Activated T-helper 1 cell treated with anti-CD3 and anti-CD28 coated beads, Interleukin-12 subunit alpha, Interleukin-12 subunit beta, Interleukin-2, Interleukin-4 antibody, amounts not matched to agents 30 ng/mL and 10 ng/mL and 1 ng/mL, durations not matched to agents 14 hours and 24 hours and 36 hours (primary cell): ENCODE data around the gene SF1. TPM values are rescaled to one million over a fixed set of nuclear protein-coding genes. Genes with fewer than 3 reads are reported as not detected.

Experiments
- DNase-seq: peaks from one replicate; pipeline ENCODE4 v3.0.0; 2021; ENCODE audit warnings: low spot score
- H3K27ac Mint-ChIP-seq: one replicate; pipeline ENCODE4 v1.8.0; 2021; ENCODE audit warnings: mild to moderate bottlenecking, mixed read lengths
- H3K27me3 Mint-ChIP-seq: one replicate; pipeline ENCODE4 v1.8.0; 2022; ENCODE audit warnings: mild to moderate bottlenecking, moderate library complexity, mixed read lengths; ENCODE audit not compliant: insufficient read depth
- H3K36me3 Mint-ChIP-seq: one replicate; pipeline ENCODE4 v1.8.0; 2021; ENCODE audit warnings: low read depth, mixed read lengths
- H3K4me1 Mint-ChIP-seq: one replicate; pipeline ENCODE4 v1.8.0; 2021; ENCODE audit warnings: low read depth, mixed read lengths
- H3K4me3 Mint-ChIP-seq: one replicate; pipeline ENCODE4 v1.8.0; 2021; ENCODE audit warnings: mild to moderate bottlenecking, moderate library complexity, mixed read lengths
- H3K9me3 Mint-ChIP-seq: one replicate; pipeline ENCODE4 v1.8.0; 2021; ENCODE audit warnings: mixed read lengths
- intact Hi-C: fragments of 100-400 bp; cut with micrococcal nuclease; formaldehyde crosslinking; loops from one replicate; pipeline ENCODE4 v1.15.1; 2024
- total RNA-seq: library from RNA; stranded (reverse); gene quantifications from 2 replicates; pipeline ENCODE4 v1.2.3, GENCODE V29; 2022

Gene SF1
- total RNA-seq, 1 donor from 2014 or later, result 538 TPM

DNA sequence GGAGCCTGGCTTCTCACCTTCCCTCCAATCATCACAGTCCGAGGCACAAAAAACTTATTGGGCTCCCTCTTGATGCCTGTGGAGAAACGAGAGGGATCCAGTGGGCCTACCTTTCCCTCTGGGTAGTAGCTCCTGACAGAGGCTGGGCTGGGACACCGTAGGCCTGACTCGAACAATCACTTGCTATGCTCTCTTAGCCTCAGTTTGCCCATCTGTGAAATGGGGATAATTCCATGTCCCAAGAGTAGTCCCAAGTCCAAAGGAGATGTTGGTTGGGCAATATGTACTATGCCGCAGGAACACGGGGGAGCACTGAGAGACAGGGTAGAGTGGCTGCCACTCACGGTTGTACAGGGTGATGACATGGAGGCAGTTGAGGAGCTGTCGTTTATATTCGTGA, 26.8 kb downstream of the SF1 start:
- no peaks in the 10 kb centered on the region for H3K9me3 Mint-ChIP-seq
- intact Hi-C loops, result no loop called here
- peaks cover 17% of the 10 kb centered on the region for H3K36me3 Mint-ChIP-seq
- DNase-seq, result no peak
- H3K4me3 Mint-ChIP-seq, result no peak overlapping the region
- peaks cover 23% of the 10 kb centered on the region for H3K4me1 Mint-ChIP-seq
- no peaks in the 10 kb centered on the region for H3K27me3 Mint-ChIP-seq
- no peak overlapping the region for H3K27ac Mint-ChIP-seq

DNA sequence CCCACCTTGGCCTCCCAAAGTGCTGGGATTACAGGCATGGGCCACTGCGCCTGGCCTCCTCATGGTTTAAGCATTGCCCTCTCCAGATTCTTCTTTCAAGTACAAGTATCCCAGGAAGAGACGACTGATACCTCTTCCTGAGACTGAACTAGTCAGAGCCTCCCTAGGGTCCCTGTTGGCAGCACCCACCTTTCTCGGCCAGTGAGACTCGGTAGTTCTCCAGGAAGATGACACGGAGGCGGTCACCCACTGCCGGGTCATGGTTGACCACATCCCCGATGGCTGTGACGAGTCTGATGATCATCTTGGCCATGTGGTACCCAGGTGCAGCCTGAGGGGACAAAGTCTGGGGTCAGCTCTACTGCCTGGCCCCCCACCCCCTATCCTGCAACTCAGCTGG, 27.2 kb downstream of the SF1 start:
- Mint-ChIP-seq H3K4me3 (no peak overlapping the region), H3K27ac (no peak overlapping the region), H3K9me3 (no peaks in the 10 kb centered on the region), H3K4me1 (peaks cover 28% of the 10 kb centered on the region), H3K36me3 (peaks cover 17% of the 10 kb centered on the region), H3K27me3 (no peaks in the 10 kb centered on the region)
- intact Hi-C loops, result no loop called here
- DNase-seq, result no peak

DNA sequence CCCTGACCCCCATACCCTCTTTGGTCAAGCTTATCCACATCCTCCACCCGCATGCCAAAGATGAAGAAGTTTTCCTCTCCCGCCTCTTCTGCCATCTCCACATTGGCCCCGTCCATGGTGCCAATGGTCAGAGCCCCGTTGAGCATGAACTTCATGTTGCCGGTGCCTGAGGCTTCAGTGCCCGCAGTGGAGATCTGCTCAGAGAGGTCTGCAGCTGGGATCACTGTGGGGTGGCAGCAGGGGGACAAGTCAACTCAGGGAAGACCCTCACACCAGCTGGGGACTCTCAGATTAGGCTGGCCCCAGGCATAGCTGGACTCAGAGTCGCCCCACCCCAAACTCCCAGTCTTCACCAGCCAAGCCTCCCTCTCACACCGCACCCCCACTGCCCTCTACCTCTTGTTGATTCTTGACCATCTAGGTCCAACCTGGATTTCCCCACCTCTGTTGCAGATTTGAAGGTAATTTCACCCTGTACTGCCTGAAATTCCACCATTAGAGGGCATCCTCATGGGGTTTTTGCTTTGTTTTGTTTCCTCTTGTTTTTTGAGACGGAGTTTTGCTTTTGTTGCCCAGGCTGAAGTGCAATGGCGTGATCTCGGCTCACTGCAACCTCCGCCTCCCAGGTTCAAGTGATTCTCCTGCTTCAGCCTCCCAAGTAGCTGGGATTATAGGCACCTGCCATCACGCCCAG, 27.8 kb downstream of the SF1 start:
- H3K4me1 Mint-ChIP-seq, result peaks cover 29% of the 10 kb centered on the region
- no peak overlapping the region for H3K4me3 Mint-ChIP-seq
- DNase-seq, result no peak
- H3K9me3 Mint-ChIP-seq, result no peaks in the 10 kb centered on the region
- intact Hi-C loops, result no loop called here
- H3K36me3 Mint-ChIP-seq, result peaks cover 17% of the 10 kb centered on the region
- no peaks in the 10 kb centered on the region for H3K27me3 Mint-ChIP-seq
- peak overlapping the region; percentile 60 for H3K27ac Mint-ChIP-seq

DNA sequence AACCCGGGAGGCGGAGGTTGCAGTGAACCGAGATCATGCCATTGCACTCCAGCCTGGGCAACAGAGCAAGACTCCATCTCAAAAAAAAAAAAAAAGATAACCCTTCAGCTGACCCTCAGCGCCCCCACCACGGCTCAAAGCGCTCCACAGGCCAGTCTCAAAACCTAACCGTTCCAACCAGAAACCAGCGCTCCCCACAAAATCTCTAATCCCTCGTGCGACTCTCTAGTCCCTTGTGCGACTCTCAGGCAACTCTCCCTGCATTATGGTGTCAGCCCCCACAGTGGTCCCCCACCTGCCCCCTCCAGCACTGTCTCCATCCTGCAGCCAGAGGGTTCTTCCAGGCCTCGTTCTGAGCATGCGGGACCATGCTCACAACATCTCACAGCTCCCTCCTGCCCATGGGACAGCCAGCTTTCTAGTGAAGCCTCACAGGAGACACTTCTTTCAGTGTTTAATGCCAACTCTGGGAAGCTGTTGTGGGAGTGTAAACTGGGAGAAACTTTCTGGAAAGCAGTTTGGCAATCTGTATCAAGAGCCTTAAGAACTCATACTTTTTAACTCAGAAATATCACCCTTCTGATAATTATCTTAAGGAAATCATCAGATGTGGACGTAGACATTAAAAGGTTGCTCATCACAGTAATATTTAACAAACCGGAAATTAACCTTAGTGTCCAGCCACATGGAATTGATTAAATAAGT, 30.2 kb downstream of the SF1 start:
- no peaks in the 10 kb centered on the region for H3K27me3 Mint-ChIP-seq
- intact Hi-C loops, result no loop called here
- H3K4me3 Mint-ChIP-seq, result no peak overlapping the region
- H3K36me3 Mint-ChIP-seq, result peaks cover 14% of the 10 kb centered on the region
- H3K9me3 Mint-ChIP-seq, result no peaks in the 10 kb centered on the region
- no peak overlapping the region for H3K27ac Mint-ChIP-seq
- peaks cover 43% of the 10 kb centered on the region for H3K4me1 Mint-ChIP-seq
- DNase-seq, result no peak

DNA sequence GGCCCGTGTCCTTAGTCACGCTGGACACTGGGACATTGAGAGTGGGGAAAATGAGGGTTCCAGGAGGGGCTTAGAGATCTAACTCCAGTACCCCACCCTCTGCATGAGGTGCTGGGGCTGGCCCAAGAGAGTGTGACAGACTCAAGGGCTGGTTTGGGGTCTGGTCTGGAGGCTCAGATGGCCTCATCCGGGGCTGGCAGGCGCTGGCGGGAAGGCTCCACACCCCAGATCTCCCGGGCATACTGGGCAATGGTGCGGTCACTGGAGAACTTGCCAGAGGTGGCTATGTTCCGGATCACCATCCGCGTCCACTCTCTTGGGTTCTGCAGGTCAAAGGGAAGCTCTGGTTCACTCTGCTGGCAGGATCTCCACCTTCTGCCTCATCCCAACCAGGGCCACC, 31.9 kb downstream of the SF1 start:
- Mint-ChIP-seq H3K27me3 (no peaks in the 10 kb centered on the region), H3K27ac (no peak overlapping the region), H3K36me3 (peaks cover 10% of the 10 kb centered on the region), H3K4me1 (peaks cover 32% of the 10 kb centered on the region), H3K9me3 (no peaks in the 10 kb centered on the region), H3K4me3 (no peak overlapping the region)
- intact Hi-C loops, result no loop called here
- no peak for DNase-seq

DNA sequence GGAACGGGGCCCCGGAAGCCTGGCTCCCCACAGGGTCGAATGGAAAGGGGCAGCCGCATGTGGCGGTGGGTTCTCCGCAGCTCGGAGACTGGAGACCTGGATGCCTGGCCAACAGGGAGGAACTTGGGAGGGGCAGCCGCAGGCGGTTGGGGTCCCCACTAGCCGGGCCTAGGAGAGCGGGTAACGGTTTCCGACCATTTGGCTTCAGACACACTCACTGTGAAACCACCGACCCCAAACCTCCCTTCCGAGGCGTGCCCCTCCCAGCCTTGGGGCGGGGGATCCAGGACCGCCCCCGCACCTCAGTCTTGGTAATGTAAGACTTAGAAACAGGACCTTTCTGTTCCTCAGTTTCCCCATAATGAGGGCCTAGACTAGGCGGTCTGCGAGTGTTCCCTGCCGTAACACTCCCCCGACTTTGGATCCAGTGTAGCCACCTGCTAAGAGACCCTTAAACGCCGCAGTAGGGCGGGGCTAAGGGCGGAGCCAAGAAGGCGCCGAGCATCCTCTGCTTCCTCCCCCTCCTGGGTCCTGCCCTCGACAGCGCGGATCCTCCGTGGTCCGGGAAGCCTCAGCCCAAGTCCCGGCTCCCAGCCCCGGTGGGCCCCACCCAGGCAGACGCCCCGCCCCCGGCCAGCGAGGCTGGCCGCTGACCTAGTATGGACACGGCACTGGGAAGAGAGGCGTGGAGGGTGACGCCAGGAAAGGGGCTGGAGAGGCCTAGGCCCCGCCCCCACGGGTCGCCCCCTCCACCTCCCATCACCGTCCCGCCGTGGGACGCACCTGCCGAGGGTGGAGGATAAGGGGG, 32.6 kb downstream of the SF1 start:
- Mint-ChIP-seq H3K36me3 (peaks cover 8% of the 10 kb centered on the region), H3K27ac (peak overlapping the region; percentile 92), H3K4me1 (peaks cover 27% of the 10 kb centered on the region), H3K27me3 (no peaks in the 10 kb centered on the region), H3K4me3 (peak overlapping the region; percentile 88), H3K9me3 (no peaks in the 10 kb centered on the region)
- peak; percentile 80 for DNase-seq
- intact Hi-C loops, result loop anchor here (1.0 to 2.0 kb wide), 4 partner anchors 19 to 65 kb away; partner anchors contain the start of genes MAP4K2, MEN1 and SF1

DNA sequence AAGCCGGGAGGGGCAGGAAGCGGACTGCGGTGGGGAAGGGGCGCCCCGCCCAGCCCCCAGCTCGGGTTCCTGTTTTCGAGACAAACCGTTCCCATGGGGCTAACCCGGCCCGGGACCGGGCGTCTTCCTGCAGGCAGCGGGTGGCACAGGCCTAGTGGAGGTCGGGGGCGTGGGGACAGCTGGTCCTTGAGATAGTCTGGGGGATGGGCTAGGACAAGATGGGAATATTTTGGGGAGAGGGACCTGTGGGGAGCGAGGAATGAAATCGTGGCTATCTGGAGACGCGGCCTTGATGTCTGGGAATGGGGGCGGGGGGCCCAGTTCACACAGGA, 33.2 kb downstream of the SF1 start:
- Mint-ChIP-seq H3K27ac (peak overlapping the region; percentile 92), H3K27me3 (no peaks in the 10 kb centered on the region), H3K36me3 (peaks cover 8% of the 10 kb centered on the region), H3K4me1 (peaks cover 26% of the 10 kb centered on the region), H3K4me3 (peak overlapping the region; percentile 88), H3K9me3 (no peaks in the 10 kb centered on the region)
- intact Hi-C loops, result loop anchor here (1.0 to 2.0 kb wide), 4 partner anchors 19 to 66 kb away; partner anchors contain the start of genes MAP4K2, MEN1 and SF1
- peak; percentile 86 for DNase-seq

DNA sequence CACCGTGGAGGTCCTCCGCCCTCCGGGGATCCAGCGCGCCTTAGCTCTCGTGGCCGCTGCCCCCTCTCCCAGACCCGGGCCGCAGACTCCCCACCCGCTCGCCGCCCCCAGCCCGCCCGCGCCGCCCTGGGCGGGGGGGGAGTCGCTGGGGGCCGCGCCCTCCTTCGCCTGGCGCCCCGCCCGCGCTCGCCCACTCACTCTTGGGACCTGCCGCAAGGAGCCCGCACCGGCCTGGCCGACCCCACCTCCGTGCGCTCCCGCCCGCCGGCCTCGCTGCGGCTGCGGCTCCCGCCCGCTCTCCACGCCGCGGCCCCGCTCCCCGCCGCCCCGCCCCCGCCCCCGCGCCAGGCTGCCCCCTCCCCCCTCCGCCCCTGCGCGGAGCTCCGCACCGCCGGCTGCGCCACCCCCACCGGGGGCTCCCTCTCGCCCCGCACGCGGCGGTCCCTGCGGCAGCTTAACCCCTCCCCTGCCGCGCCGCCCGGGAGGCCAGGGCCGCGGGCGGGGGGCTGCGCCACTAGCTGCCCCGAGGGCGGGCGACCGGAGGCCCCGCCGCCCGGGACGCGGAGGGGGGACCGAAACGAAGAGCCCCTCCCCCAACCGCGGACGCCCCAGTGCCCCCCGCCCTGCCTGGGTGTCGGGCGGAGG, 33.7 kb downstream of the SF1 start:
- Mint-ChIP-seq H3K27me3 (no peaks in the 10 kb centered on the region), H3K27ac (peak overlapping the region; percentile 92), H3K36me3 (peaks cover 7% of the 10 kb centered on the region), H3K4me3 (peak overlapping the region; percentile 89), H3K9me3 (no peaks in the 10 kb centered on the region), H3K4me1 (peaks cover 27% of the 10 kb centered on the region)
- DNase-seq, result peak; percentile 46
- intact Hi-C loops, result loop anchor here (1.0 to 2.0 kb wide), 4 partner anchors 20 to 66 kb away; partner anchors contain the start of genes MAP4K2, MEN1 and SF1

DNA sequence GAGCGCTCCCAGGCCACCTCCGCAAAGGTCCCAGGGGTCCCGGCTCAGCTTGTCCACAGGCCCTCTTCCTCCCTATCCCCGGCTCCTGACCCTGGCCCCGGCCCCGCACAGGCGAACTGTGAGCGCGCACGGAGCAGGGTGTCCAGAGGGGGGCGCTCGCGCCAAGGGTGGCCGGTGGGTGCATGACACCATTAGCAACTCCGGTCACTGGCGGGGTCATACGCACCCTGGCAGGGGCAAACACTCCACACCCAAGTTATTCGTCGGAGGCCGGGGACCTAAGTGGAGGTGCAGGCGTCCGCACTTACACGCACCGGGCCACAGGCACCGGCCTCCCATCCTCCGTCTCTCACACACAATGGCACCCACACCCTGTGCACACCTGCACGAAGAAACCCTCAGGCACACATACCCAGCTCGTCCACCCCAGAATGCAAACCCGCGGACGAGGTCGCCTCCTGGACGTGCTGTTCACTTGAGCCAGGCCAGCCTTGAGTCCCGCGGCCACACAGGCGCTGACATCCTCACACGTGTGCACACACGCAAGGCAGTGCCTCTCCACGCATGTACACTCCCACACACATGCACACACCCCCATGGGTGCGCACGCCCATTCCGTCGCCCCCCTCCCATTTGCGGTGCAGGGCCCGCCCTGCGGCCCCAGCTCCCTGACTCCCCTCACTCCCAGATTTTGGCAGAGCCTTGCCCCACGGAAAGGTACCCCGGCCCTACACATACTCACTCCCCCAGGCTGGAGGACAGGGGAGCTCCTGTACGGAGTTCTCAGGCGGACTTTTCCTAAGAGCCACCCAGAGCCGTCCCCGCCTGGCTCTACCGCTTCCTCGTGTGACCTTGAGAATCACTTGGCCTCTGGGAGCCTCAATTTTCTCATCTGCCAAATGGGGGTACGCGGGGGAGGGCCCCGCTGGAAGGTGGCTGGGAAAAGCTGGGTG, 34.5 kb downstream of the SF1 start, which contains the start of gene RASGRP2:
RASGRP2 (minus strand) TSS at position 552 of the 953 bp plus-strand sequence. CDS start 1,276 bp downstream, outside the sequence.
- H3K9me3 Mint-ChIP-seq, result no peaks in the 10 kb centered on the region
- H3K4me3 Mint-ChIP-seq, result peak within 1 kb of the TSS; percentile 89
- H3K27me3 Mint-ChIP-seq, result no peaks in the 10 kb centered on the region

DNA sequence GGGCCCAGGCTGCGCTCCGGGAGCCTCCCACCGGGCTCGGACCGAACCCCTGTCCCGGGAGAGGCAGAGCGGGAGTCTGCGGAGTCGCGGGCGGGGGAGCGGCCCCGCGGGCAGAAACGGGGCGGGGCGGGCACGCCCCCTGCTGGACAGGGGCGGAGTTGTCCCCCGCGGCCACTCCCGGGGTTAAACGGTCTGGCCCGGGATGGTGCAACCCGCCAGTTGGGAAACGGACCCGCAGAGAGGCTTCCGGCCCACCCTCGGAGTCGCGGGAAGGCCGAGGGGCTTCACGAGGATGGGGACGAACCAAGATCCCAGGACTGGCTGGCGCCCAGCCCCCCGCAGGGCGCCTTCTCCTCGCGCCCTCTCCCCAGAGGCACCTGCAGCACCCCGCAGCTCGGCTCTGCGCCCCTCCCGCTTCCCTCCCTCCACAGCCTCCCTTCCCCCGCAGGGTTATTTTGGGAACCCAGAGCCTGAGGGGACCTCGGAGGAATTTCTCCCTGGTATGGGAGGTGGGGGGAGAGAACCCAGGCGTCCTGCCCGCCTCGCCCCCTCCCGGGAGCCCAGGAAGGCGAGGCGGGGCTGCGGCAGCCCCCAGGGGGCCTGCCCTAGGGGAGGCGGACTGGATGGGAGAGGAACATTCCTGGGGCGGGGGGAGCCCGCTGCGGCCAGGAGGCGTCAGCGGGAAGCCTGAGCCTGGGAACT, 35.3 kb downstream of the SF1 start:
- peaks cover 27% of the 10 kb centered on the region for H3K4me1 Mint-ChIP-seq
- H3K4me3 Mint-ChIP-seq, result no peak overlapping the region
- no peaks in the 10 kb centered on the region for H3K9me3 Mint-ChIP-seq
- peak; percentile 74 for DNase-seq
- H3K36me3 Mint-ChIP-seq, result peaks cover 7% of the 10 kb centered on the region
- H3K27me3 Mint-ChIP-seq, result no peaks in the 10 kb centered on the region
- H3K27ac Mint-ChIP-seq, result no peak overlapping the region
- intact Hi-C loops, result loop anchor here (1.0 kb wide), 3 partner anchors 20 to 55 kb away; partner anchors contain the start of gene NRXN2

More for the DNA sequence above, 34.5 kb downstream of the SF1 start, which contains the start of gene RASGRP2:
- H3K4me1 Mint-ChIP-seq, result peaks cover 27% of the 10 kb centered on the region
- DNase-seq, result peak; percentile 80
- intact Hi-C loops, result loop anchor here (1.0 to 2.0 kb wide), 5 partner anchors 21 to 67 kb away; partner anchors contain the start of genes MAP4K2, MEN1 and NRXN2
- peak within 1 kb of the TSS; percentile 90 for H3K27ac Mint-ChIP-seq
- H3K36me3 Mint-ChIP-seq, result peaks cover 7% of the 10 kb centered on the region
